Measurements from ENCODE around the gene LRRIQ3. TPM values are rescaled to one million over a fixed set of nuclear protein-coding genes. Genes with fewer than 3 reads are reported as not detected.

The LRRIQ3 gene
- total RNA-seq, 1 experiment from 2014 or later = 0.26 TPM

- Histone ChIP-seq H2BK5ac (ENCODE audit: insufficient read length, low read length) (no peak overlapping the region), H3K4ac (ENCODE audit: low read depth, low read length) (no peak overlapping the region), H3K79me2 (ENCODE audit: insufficient read depth, low read length) (no peaks in the 10 kb centered on the region), H2BK12ac (ENCODE audit: insufficient read length, low read depth, low read length) (no peak overlapping the region), H3K4me2 (ENCODE audit: insufficient read depth, insufficient read length, low read length) (no peak overlapping the region), H3K9ac (ENCODE audit: extremely low read depth, insufficient read length, low read length) (no peak overlapping the region), H3K4me1 (ENCODE audit: insufficient read depth, low read length) (no peaks in the 10 kb centered on the region), H2BK120ac (ENCODE audit: low read depth, low read length, poor library complexity, severe bottlenecking) (no peak overlapping the region), H4K8ac (replicated peaks; ENCODE audit: insufficient read length, low read depth, low read length) (no peak overlapping the region), H4K5ac (ENCODE audit: insufficient read length, low read depth, low read length) (no peak overlapping the region), H3K9me3 (ENCODE audit: control insufficient read depth, low read depth, low read length) (no peaks in the 10 kb centered on the region), H3K18ac (ENCODE audit: insufficient read length, low read depth, low read length) (no peak overlapping the region), H4K20me1 (ENCODE audit: control insufficient read depth, insufficient read depth, insufficient read length) (no peaks in the 10 kb centered on the region), H2BK20ac (ENCODE audit: low read depth, low read length, poor library complexity, severe bottlenecking) (no peak overlapping the region), H3K23ac (ENCODE audit: insufficient read length, low read depth, low read length) (no peak overlapping the region), H3K23me2 (ENCODE audit: insufficient read length, low read depth, low read length, poor library complexity, severe bottlenecking) (no peaks in the 10 kb centered on the region), H3K27ac (ENCODE audit: insufficient read length, low read depth, low read length) (no peak overlapping the region), H3K27me3 (ENCODE audit: insufficient read depth, low read length) (no peaks in the 10 kb centered on the region), H2AK5ac (ENCODE audit: insufficient read length, low read length) (no peak overlapping the region), H2BK15ac (ENCODE audit: low read depth, low read length) (no peak overlapping the region), H3K79me1 (ENCODE audit: insufficient read depth, low read depth, low read length, poor library complexity, severe bottlenecking) (no peaks in the 10 kb centered on the region), H3T11ph (ENCODE audit: low read length) (no peak overlapping the region), H3K14ac (ENCODE audit: insufficient read depth, low read length) (no peak overlapping the region), H4K91ac (ENCODE audit: insufficient read length, low read depth, low read length) (no peak overlapping the region), H3K56ac (ENCODE audit: insufficient read length, low read depth, low read length) (no peak overlapping the region), H2AFZ (ENCODE audit: low read length) (no peak overlapping the region)
- Mint-ChIP-seq H3K27me3 (ENCODE audit: low read depth) (no peaks in the 10 kb centered on the region), H3K36me3 (ENCODE audit: insufficient read depth in 1 of 3, low read depth in 3 of 3) (peaks cover 2 to 14% (median 2%) of the 10 kb centered on the region in 3 experiments; a peak in 4 of 7 replicates), H3K27ac (no peak overlapping the region; a peak in 1 of 7 replicates), H3K4me3 (no peak overlapping the region), H3K9me3 (peaks cover 10 to 16% of the 10 kb centered on the region in 2 experiments), H3K4me1 (peaks cover 2 to 10% of the 10 kb centered on the region in 2 experiments; a peak in 3 of 4 replicates)
- DNase-seq = no peak
- WGBS (ENCODE audit: extremely low coverage, insufficient read length, low lambda C conversion rate) = no CpG with 5 or more reads among the region's 4 CpGs
- no peak for TF ChIP-seq CTCF (conservative IDR thresholded peaks at IDR 0.05)
These were observed 192.4 kb downstream of the LRRIQ3 start for GRCh38 chr1:74005533-74005932.

Data from H9 (cell line).